Activated CD4-positive, alpha-beta T cell treated with anti-CD3 and anti-CD28 coated beads, Interleukin-2, amount 50 U/mL, for 48 hours (primary cell): ENCODE results near the gene LMNB1.
"Not testable (repeated sequence)": the region's sequence is repeated elsewhere in the genome, so short reads cannot be mapped to it uniquely, and the experiment has no call there.

Experiments used
- DNase-seq, 2 experiments: peaks; one replicate each; pipeline ENCODE4 v3.0.0-alpha.2; 2020

Gene LMNB1

GRCh38 chr5:126776499-126777256 lies at the start of gene LMNB1:
Gene LMNB1 (plus strand): TSS chr5:126777136. CDS start chr5:126777509, 373 bp downstream.
- DNase-seq: peak; percentile 94 to 95

GRCh38 chr5:126732716-126733115 lies 44.2 kb upstream of the LMNB1 start:
- DNase-seq: no peak

GRCh38 chr5:126734573-126734972 lies 42.4 kb upstream of the LMNB1 start:
- not testable (repeated sequence) for DNase-seq

- DNase-seq: no peak
Observed at GRCh38 chr5:126736141-126736540, 40.8 kb upstream of the LMNB1 start.

DNA sequence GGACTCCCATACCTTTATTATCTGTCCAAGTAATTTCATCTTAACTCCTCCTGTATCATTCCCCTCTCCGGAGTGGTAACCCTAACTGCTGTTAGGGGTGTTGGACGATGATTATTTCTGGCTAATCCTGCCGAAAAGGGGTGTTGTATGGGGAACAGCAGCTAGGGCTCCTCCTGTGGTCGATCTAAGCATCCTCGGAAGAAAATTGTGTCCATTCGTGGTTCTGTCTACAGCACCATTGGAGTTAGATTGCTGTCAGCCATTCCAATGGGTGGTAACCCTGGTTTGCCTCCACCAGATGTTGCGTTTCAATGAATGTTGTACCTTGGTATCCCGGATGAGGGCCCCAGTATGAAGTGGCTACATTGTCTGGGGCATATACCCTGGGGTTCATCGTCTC lies 35.6 kb upstream of the LMNB1 start:
- DNase-seq: no peak

DNA sequence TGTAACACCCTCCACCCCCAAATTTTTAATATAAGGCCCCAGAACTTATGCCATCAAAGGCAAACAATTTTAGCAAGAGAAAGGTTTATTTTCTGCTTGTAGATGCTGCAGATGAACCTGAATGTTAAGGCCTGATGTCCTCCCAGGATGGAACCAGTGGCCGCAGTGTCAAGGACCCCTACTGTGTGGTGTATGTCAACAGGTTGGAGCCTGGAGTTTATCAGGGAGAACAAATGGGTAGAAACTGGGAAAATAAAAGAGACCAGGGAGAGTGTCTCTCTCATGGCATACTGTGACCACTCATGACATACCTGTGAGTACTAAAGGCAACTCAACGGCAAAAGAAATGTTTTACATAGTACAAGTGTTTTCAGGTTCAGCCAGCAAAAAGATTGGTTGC lies 34.5 kb upstream of the LMNB1 start:
- no peak for DNase-seq

GRCh38 chr5:126744836-126745235 lies 32.1 kb upstream of the LMNB1 start:
- DNase-seq: no peak

DNA sequence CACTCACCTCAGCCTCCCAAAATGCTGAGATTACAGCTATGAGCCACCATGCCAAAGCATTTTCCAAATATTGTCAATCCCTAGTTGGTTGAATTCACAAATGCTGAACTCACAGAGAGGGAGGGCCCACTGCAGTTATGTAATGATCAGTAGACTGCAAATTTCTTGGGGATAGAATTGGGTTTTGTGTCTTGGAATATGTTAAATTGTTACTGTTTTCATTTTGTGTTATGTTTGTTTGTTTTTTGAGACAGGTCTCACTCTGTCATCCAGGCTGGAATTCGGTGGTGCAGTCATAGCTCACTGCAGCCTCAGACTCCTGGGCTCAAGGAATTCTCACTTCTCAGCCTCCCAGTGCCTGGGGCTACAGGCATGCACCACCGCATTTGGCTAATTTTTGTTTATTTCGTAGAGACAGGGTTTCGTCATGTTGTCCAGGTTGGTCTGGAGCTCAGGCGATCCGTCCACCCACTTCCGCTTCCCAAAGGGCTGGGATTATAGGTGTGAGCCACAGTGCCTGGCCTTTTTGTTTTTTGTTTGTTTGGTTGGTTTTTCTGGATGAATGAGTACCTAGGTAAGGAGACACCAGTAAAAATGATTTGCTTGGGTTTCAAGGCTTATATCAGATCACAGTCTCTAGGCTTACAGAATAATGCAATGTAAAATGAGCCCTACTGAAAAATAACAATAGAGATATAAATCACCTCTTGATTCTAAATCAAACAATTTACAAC lies 31.5 kb upstream of the LMNB1 start:
- DNase-seq: no peak

DNA sequence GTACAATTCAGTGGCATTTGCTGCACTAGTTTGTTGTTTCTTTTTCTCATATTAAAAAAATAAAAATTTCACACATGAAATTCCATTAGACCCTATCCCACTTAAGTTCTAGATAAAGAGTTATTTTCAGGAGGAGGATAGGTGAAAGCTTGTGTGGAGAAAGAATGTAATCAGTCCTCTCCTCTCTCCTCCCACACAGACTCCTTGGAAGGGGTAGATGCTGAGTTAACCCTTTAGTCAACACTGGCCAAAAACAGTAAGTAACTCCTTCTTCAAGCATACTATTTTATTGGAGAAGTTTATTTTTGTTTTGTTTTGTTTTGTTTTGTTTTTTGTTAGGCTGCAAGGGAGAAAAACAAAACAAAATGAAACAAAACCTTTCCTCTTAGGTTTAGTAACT lies 30.6 kb upstream of the LMNB1 start:
- no peak for DNase-seq

DNA sequence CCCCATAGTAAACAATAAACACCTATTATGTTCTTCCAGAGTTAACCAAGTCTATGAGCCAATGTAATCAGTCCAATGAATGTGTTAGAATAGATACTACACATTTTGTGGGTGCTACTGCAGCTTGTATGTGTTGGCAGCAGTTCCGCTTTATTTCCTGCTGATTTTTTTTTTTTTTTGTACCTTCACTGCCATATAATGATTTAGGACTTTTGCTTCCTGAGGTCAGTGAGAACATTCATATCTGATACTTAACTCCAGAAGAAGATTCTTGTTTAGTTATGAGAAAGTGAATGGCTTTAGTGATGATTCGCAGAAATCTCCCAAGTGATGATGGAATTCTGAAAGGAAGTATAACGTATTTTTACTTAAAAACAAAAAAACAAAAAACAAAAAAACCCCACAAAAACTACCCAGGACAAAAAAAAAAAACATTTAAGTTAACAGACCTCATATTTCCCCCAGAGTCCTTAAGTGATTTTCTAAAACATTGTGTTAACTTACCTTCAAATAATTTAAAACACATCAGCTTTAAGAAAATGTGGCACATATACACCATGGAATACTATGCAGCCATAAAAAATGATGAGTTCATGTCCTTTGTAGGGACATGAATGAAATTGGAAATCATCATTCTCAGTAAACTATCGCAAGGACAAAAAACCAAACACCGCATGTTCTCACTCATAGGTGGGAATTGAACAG lies 24.7 kb upstream of the LMNB1 start:
- DNase-seq: no peak

DNA sequence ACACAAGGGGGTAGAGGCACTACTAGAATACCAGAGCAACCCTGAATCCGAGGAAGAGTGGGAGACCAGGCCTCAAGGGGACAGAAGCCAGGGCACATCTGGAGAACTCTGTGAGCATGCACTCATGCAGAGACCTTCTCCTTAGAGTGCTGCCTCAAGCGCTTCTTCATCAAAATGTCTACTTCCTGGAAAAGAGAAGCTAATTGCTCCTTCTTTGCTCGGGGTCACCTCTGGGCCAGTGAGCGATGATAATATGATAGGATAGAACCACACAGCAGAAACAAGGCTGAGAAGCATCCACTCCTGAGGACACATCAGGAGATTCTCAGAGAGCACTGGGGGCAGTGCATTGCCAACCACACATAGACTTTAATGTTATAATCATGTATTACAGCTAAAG lies 23.7 kb upstream of the LMNB1 start:
- DNase-seq: no peak

- no peak for DNase-seq
Observed at GRCh38 chr5:126754609-126755008, 22.3 kb upstream of the LMNB1 start.

- no peak for DNase-seq
Observed at GRCh38 chr5:126755593-126755992, 21.3 kb upstream of the LMNB1 start.

DNA sequence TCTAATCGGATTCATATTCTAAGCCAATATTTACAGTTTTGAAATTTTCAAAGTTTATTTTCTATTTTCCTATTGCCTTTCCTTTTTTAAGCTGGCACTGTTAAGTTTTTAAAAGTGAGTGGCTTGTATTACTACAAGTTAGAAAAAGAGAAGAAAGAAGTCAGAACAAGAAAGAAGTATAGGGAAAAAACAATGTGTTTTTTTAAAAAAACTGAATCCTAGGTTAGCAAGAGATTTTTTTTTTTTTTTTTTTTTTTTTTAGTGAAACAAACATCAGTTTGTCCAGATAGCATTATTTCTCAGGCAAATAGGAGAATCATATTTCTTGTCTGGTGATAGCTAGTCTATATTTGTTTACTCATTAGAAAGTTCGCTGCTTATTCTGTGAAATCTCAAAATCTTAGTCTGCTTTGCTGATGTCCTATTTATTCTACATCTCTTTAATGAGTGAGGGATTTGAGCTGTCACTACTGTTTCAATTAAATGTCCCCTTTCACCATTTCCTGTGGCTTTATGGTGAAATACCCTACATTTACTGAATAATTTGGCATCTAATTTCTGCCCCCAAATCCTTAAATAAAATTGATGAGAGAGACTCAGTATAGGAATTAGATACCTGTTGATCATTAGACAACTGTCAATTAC lies 19.1 kb upstream of the LMNB1 start:
- DNase-seq: no peak

GRCh38 chr5:126763371-126763770 lies 13.6 kb upstream of the LMNB1 start:
- no peak for DNase-seq

DNA sequence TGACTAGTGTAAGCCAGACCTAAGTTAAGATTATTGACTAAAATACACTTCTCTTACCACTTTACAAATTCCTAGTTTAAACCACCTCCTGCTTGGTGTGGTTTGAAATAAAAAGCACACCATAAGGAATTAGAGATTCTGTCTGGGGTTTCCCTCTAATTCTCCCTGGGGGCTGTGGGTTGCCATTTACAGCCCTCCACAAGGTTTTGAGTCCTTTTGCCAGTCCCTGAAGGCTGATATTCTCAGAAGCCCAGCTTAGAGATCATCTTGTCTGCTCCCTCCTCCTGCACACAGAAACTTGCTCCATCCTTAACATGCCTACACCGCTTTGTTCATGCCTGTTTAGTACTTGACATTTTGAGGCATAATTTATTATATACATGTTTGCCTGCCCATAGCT lies 7.2 kb upstream of the LMNB1 start:
- DNase-seq: no peak

GRCh38 chr5:126773536-126773935 lies 3.4 kb upstream of the LMNB1 start:
- DNase-seq: not testable (repeated sequence)

DNA sequence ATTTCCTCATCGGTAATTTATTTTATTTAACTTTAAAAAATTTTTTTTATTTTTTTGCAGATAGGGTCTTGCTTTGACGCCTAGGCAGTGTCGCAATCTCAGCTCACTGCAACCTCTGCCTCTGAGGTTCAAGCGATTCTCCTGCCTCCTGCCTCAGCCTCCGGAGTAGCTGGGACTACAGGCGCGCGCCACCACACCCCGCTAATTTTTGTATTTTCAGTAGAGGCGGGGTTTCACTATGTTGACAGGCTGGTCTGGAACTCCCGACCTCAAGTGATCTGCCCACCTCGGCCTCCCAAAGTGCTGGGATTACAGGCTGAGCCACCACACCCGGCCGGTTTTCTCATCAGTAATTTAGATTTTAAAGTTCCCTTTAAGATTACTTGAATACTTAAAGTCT lies 2.3 kb upstream of the LMNB1 start:
- DNase-seq: not testable (repeated sequence)

DNA sequence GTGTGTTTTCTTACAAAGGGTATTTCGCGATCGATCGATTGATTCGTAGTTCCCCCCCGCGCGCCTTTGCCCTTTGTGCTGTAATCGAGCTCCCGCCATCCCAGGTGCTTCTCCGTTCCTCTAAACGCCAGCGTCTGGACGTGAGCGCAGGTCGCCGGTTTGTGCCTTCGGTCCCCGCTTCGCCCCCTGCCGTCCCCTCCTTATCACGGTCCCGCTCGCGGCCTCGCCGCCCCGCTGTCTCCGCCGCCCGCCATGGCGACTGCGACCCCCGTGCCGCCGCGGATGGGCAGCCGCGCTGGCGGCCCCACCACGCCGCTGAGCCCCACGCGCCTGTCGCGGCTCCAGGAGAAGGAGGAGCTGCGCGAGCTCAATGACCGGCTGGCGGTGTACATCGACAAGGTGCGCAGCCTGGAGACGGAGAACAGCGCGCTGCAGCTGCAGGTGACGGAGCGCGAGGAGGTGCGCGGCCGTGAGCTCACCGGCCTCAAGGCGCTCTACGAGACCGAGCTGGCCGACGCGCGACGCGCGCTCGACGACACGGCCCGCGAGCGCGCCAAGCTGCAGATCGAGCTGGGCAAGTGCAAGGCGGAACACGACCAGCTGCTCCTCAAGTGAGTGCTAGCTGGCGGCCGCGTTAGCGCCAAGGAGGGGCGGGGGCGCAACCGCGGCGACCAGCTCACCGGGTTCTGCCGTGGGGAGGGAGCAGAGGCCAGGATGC lies 480 bp downstream of the LMNB1 start:
- peak; percentile 47 to 52 for DNase-seq

GRCh38 chr5:126777975-126778674 lies 1.2 kb downstream of the LMNB1 start:
- DNase-seq: peak; percentile 94 to 97

DNA sequence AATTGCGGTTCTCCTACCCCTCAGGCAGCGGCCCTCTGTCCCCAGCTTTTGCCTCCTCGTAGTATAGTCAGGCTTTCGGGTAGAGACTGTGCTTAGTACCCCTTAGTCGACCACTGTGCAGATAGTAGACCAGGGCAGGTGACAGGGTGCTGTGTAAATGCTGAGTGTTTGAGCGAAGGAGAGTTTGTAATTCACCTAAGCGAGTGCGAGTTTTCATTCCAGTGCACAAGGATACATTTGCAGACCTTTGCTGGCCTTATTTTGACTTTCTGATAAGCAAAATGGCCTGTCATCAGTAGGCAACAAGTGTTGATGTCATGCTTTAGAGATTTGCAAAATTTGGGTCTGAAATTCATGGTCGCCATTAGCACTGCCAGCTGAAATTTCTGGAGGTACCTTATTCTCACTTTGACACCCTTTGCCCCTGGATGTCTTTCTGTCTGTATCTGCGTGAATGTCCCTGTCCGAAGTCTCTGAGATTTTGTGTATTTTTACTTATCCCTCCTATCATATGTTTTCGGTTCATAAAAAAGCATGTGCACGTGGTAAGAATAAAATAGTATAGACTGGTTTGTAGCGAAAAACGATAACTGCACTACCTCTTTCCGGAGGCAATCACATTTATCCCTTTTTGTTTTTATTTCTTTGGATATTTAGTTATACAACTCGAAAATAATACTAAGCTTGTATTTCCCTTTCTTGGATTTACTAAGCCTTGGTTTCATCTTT lies 1.9 kb downstream of the LMNB1 start:
- no peak for DNase-seq
